ENCODE measurements around the gene SMAD5.

GRCh38 chr5:136127560-136127959 lies 5.1 kb upstream of the SMAD5 start:
- TF ChIP-seq, protein P1, sequence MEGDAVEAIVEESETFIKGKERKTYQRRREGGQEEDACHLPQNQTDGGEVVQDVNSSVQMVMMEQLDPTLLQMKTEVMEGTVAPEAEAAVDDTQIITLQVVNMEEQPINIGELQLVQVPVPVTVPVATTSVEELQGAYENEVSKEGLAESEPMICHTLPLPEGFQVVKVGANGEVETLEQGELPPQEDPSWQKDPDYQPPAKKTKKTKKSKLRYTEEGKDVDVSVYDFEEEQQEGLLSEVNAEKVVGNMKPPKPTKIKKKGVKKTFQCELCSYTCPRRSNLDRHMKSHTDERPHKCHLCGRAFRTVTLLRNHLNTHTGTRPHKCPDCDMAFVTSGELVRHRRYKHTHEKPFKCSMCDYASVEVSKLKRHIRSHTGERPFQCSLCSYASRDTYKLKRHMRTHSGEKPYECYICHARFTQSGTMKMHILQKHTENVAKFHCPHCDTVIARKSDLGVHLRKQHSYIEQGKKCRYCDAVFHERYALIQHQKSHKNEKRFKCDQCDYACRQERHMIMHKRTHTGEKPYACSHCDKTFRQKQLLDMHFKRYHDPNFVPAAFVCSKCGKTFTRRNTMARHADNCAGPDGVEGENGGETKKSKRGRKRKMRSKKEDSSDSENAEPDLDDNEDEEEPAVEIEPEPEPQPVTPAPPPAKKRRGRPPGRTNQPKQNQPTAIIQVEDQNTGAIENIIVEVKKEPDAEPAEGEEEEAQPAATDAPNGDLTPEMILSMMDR (IDR thresholded peaks at IDR 0.05): no peak
- no peak for TF ChIP-seq EZH2 (IDR thresholded peaks at IDR 0.05; ENCODE audit: borderline replicate concordance, insufficient read depth, low read depth, low read length, poor library complexity, severe bottlenecking)

Data from B cell (primary cell).